GM20000 (cell line): ENCODE measurements around the gene NTF3.

Experiments used
- DNase-seq: peaks from one replicate; pipeline ENCODE4 v3.0.0; 2012; ENCODE audit warnings: low spot score
- CTCF ChIP-seq: IDR thresholded peaks from 2 replicates; pipeline ENCODE4 v1.5.1; 2012; ENCODE audit warnings: mild to moderate bottlenecking, control low read depth; ENCODE audit errors: extremely low read depth, missing control alignments

NTF3 gene

DNA sequence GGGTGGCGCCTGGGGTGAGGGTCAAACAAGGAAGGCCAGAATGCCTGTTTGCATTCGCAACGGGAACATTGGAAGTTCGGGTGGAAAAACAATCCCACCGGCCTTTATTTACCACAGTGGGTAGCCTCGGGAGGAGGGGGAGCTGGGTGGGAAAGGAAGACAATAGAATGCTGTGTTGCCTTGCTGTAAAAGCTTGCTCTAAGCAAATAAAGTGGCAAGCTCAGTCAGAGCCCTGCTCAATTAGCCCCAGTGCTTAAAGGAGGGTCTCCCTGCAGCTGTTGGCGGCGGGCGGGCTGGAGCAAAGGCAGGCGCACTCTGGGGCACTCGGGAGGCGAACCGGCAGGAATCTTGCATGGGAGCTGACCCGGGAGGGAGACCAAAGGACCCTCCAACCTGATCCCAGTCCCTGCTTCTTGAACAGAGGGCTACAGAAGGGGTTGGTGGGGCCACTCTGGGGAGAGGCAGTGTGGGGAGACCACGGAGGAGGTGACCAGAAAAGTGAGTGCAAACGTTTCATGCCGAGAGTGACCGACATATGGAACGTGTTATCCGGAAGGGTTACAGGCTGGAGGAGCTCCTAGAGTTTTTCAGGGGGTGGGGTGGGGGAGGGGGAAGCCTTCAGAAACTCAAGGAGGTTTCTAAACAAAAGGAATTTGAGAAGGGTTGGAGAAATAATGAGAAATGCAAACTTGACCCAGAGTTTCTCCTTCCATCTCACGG, 48.5 kb downstream of the NTF3 start:
- DNase-seq: no peak
- no peak for TF ChIP-seq CTCF

GRCh38 chr12:5480938-5481303, 49.0 kb downstream of the NTF3 start:
- DNase-seq: no peak
- TF ChIP-seq CTCF: no peak

- no peak for DNase-seq
- TF ChIP-seq CTCF: no peak
Measured at GRCh38 chr12:5481645-5482044, 49.7 kb downstream of the NTF3 start.

DNA sequence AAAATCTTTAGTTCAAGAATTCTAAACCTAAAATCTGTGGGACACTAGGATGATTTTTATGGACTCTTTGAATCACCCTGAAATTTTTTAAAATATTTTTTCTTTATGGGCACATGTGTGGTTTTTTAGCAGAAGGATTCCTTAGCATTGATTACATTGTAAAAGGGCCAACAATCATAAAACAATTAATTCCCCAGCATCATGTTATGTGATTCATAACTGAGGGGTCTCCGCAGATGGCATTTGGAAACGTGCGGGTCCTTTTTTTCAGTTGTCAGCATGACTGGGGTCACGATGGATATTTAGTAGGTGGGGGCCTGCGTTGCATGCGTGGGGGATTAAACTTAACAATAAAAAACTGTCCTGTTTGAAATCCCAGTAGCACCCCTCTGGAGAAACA, 52.5 kb downstream of the NTF3 start:
- no peak for TF ChIP-seq CTCF
- no peak for DNase-seq

DNA sequence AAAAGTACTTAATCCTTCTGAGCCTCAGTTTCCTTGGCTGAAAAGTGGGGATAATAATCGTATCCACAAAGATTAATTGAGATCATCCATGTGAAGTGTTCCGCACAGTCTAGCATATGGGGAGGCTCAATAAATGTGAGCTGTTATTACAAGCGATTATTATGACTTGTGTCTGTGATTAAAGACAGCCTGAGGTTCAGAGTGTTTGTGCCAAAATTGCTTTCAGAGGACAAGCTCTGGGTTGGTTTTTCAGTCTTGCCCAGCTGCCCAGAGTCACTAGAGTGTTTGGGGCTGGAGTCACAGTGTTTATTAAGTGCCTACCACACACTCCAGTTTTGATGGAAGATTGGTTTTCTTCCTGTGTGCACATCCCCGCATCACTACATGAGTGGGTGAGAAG, 53.5 kb downstream of the NTF3 start:
- no peak for TF ChIP-seq CTCF
- DNase-seq: no peak

- no peak for TF ChIP-seq CTCF
- DNase-seq: no peak
Measured at GRCh38 chr12:5487076-5487475, 55.2 kb downstream of the NTF3 start.

DNA sequence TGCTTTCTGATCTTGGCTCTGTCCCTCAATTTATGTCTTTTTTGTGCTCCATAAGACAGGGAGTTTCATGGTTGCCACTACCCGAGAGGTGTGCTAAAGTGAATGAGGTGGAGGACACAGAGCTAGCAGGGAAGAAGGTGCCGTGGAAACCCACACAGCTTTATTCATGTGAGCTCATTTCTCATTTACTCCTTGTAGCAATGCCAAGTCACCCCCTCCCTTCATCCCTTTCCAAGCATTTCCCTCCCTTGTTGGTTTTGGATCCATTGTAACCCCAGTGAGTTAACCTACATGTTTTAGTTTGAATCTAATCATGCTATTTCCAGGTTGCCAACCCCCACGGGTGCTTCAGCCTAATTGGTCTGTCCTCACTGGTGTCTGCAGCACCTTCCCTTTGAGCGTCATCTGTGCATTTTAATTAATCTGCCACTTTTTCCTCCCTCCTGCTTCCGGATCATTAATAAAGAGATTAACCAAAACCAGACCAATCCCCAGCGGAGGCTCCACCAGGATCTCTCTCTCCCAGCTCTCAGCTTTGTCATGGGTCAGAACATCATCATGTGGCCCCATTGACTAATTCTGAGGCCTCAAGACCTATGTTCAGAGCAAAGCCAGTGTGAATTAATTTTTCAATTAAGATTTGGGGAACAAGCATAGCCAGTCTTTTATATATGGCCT, 56.2 kb downstream of the NTF3 start:
- no peak for TF ChIP-seq CTCF
- DNase-seq: no peak
